GM23338 (cell line): Measurements from ENCODE around the gene NIM1K.

Experiments used
- CTCF ChIP-seq, 2 experiments: fragments of 200-600 bp in 1 of 2; sonication (generic) in 1 of 2; conservative IDR thresholded peaks; 2 replicates each; pipeline versions ENCODE4 v1.5.1 to v1.6.1; 2016 to 2017; ENCODE audit warnings: antibody characterized with exemption in 2 of 2, low read depth in 2 of 2, mild to moderate bottlenecking in 2 of 2, moderate library complexity in 1 of 2
- REST ChIP-seq: IDR thresholded peaks from one replicate; pipeline ENCODE4 v1.6.1; 2018; ENCODE audit warnings: antibody characterized with exemption; ENCODE audit not compliant: unreplicated experiment

DNA sequence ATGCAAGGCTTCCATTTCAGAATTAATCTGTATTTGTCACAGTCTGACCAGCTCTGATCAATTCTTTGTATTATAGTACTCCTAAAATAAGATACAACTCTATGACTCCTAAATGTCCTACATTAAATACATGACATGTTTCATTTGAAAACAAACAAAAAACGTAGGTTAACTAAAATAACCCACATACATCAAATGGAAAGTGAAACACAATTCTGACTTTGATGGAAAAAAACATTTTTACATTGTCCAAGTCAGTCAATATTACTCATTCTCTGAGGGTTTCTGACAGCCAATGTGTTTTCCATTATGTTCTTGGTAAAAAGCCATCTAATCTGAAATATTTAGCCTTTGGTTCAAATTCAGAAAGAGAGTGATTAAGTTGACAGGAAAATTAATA is 112.5 kb downstream of the NIM1K start:
- TF ChIP-seq CTCF (conservative IDR thresholded peaks at IDR 0.05; ENCODE audit: low read depth in 2 of 2) (no peak), REST (no peak)
